CD8-positive, alpha-beta memory T cell (primary cell): ENCODE data around the gene YARS2. TPM values are rescaled to one million over a fixed set of nuclear protein-coding genes. Genes with fewer than 3 reads are reported as not detected.

Source experiments
- CTCF ChIA-PET: fragments of 350-600 bp; sonication (Branson Sonifier 250); formaldehyde crosslinking; loops from one replicate; lab custom pipeline; 2021; ENCODE audit warnings: antibody characterized with exemption; lab: Charles Lee
- POLR2A ChIA-PET: fragments of 350-600 bp; sonication (Branson Sonifier 250); formaldehyde crosslinking; loops from one replicate; lab custom pipeline; 2021; ENCODE audit warnings: antibody characterized with exemption; lab: Charles Lee
- DNase-seq, 5 donors: peaks; one replicate each; pipeline versions ENCODE4 v3.0.0 to v3.0.0-alpha.2; 2020 to 2022; ENCODE audit warnings: mixed read lengths in 1 of 5
- H3K27ac ChIP-seq: one replicate; pipeline ENCODE4 v1.7.0; 2013; ENCODE audit warnings: low read depth, mild to moderate bottlenecking, low read length, moderate library complexity
- H3K27me3 ChIP-seq: 2 replicates; pipeline ENCODE4 v1.7.0; 2013; ENCODE audit warnings: low read length, mild to moderate bottlenecking; ENCODE audit not compliant: insufficient read depth, poor library complexity, severe bottlenecking
- H3K36me3 ChIP-seq: 2 replicates; pipeline ENCODE4 v1.7.0; 2013; ENCODE audit warnings: mild to moderate bottlenecking, low read length, moderate library complexity; ENCODE audit not compliant: insufficient read depth
- H3K4me1 ChIP-seq: 2 replicates; pipeline ENCODE4 v1.7.0; 2013; ENCODE audit warnings: mild to moderate bottlenecking, low read length, moderate library complexity; ENCODE audit not compliant: insufficient read depth
- H3K4me3 ChIP-seq: 2 replicates; pipeline ENCODE4 v1.7.0; 2013; ENCODE audit warnings: mild to moderate bottlenecking, low read length
- H3K9me3 ChIP-seq: 2 replicates; pipeline ENCODE4 v1.7.0; 2013; ENCODE audit warnings: mild to moderate bottlenecking, low read length
- H3K27ac Mint-ChIP-seq, 8 donors: one replicate each; pipeline ENCODE4 v1.8.0; 2020 to 2021; ENCODE audit warnings: mixed read lengths in 8 of 8, mild to moderate bottlenecking in 6 of 8, inconsistent platforms in 3 of 8, moderate library complexity in 3 of 8
- H3K27me3 Mint-ChIP-seq, 2 donors: one replicate each; pipeline ENCODE4 v1.8.0; 2020 to 2021; ENCODE audit warnings: mixed read lengths in 2 of 2, mild to moderate bottlenecking in 1 of 2, moderate library complexity in 1 of 2
- H3K36me3 Mint-ChIP-seq, 3 donors: one replicate each; pipeline ENCODE4 v1.8.0; 2020 to 2021; ENCODE audit warnings: mixed read lengths in 3 of 3, inconsistent platforms in 1 of 3, mild to moderate bottlenecking in 1 of 3
- H3K4me1 Mint-ChIP-seq, 3 donors: one replicate each; pipeline ENCODE4 v1.8.0; 2020 to 2021; ENCODE audit warnings: mixed read lengths in 3 of 3, inconsistent platforms in 1 of 3, mild to moderate bottlenecking in 1 of 3
- H3K4me3 Mint-ChIP-seq, 7 donors: one replicate each; pipeline ENCODE4 v1.8.0; 2020 to 2021; ENCODE audit warnings: mixed read lengths in 7 of 7, mild to moderate bottlenecking in 6 of 7, moderate library complexity in 4 of 7, inconsistent platforms in 2 of 7
- H3K9me3 Mint-ChIP-seq, 5 donors: one replicate each; pipeline ENCODE4 v1.8.0; 2020 to 2022; ENCODE audit warnings: mixed read lengths in 5 of 5, mild to moderate bottlenecking in 3 of 5, moderate library complexity in 2 of 5, inconsistent platforms in 1 of 5
- polyA plus RNA-seq: library from polyadenylated mRNA; unstranded; fragments of 300-500 nt; fragmentation: Illumina TruSeq; gene quantifications from one replicate; pipeline ENCODE4 v1.2.3, GENCODE V29; 2021
- total RNA-seq, 2 experiments: library from RNA; stranded (reverse); gene quantifications; one replicate each; pipeline ENCODE4 v1.2.3, GENCODE V29; 2021

Gene YARS2
- total RNA-seq (10 to 100 TPM; 29.0 to 34.8 TPM), polyA plus RNA-seq (18.5 TPM)

- Mint-ChIP-seq H3K9me3 (no peaks in the 10 kb centered on the region), H3K4me3 (peak within 1 kb of the TSS; percentile 84 to 98 (median 91)), H3K27me3 (peaks cover 0 to 3% of the 10 kb centered on the region in 2 donors), H3K27ac (peak within 1 kb of the TSS; percentile 88 to 97 (median 94)), H3K36me3 (peaks cover 0 to 43% (median 6%) of the 10 kb centered on the region in 3 donors), H3K4me1 (peaks cover 15 to 23% (median 19%) of the 10 kb centered on the region in 3 donors)
- DNase-seq = peak; percentile 81 to 92 (median 83)
- no peaks in the 10 kb centered on the region for H3K27me3 ChIP-seq
- CTCF ChIA-PET = interaction anchor here (0.6 to 4.0 kb wide), 32 partner anchors 8 to 1639 kb away, joined by 3 to 52 read pairs (median 4); partner anchors contain the start of genes ALG10, DNM1L and ETFBKMT
- POLR2A ChIA-PET = interaction anchor here (0.6 to 1.8 kb wide), 4 partner anchors 77 to 1266 kb away, joined by 3 to 44 read pairs (median 6); partner anchors contain the start of genes ALG10 and DNM1L
- H3K4me3 ChIP-seq = peak within 1 kb of the TSS; percentile 97
- H3K9me3 ChIP-seq = no peaks in the 10 kb centered on the region
- H3K27ac ChIP-seq = peak within 1 kb of the TSS; percentile 95
- H3K4me1 ChIP-seq = peaks cover 14% of the 10 kb centered on the region
- peaks cover 14% of the 10 kb centered on the region for H3K36me3 ChIP-seq
Measured at GRCh38 chr12:32755654-32756475, at the start of gene YARS2. YARS2 (minus strand) TSS chr12:32755897; CDS start chr12:32755874, 23 bp downstream.

- CTCF ChIA-PET = no interaction called here
- Mint-ChIP-seq H3K4me3 (no peak overlapping the region), H3K9me3 (peaks cover 4 to 16% (median 12%) of the 10 kb centered on the region in 5 donors), H3K27me3 (peaks cover 3 to 7% of the 10 kb centered on the region in 2 donors), H3K36me3 (peaks cover 0 to 4% (median 0%) of the 10 kb centered on the region in 3 donors), H3K27ac (no peak overlapping the region), H3K4me1 (no peaks in the 10 kb centered on the region)
- H3K27me3 ChIP-seq = no peaks in the 10 kb centered on the region
- no peaks in the 10 kb centered on the region for H3K4me1 ChIP-seq
- no peak for DNase-seq
- H3K27ac ChIP-seq = no peak overlapping the region
- POLR2A ChIA-PET = no interaction called here
- no peak overlapping the region for H3K4me3 ChIP-seq
- H3K36me3 ChIP-seq = no peaks in the 10 kb centered on the region
- no peaks in the 10 kb centered on the region for H3K9me3 ChIP-seq
Measured at GRCh38 chr12:32804301-32804700, 48.6 kb upstream of the YARS2 start.

GRCh38 chr12:32801269-32801980, 45.7 kb upstream of the YARS2 start:
- H3K9me3 Mint-ChIP-seq = peaks cover 0 to 10% (median 0%) of the 10 kb centered on the region in 5 donors
- no peak overlapping the region for H3K4me3 Mint-ChIP-seq
- ChIA-PET CTCF (no interaction called here), POLR2A (no interaction called here)
- Histone ChIP-seq H3K27me3 (no peaks in the 10 kb centered on the region), H3K36me3 (no peaks in the 10 kb centered on the region), H3K27ac (no peak overlapping the region), H3K4me1 (no peaks in the 10 kb centered on the region), H3K9me3 (no peaks in the 10 kb centered on the region), H3K4me3 (no peak overlapping the region)
- no peak for DNase-seq
- no peak overlapping the region for H3K27ac Mint-ChIP-seq
- H3K27me3 Mint-ChIP-seq = peaks cover 0 to 13% of the 10 kb centered on the region in 2 donors
- H3K36me3 Mint-ChIP-seq = no peaks in the 10 kb centered on the region
- H3K4me1 Mint-ChIP-seq = no peaks in the 10 kb centered on the region

- Histone ChIP-seq H3K9me3 (no peaks in the 10 kb centered on the region), H3K27me3 (no peaks in the 10 kb centered on the region), H3K27ac (no peak overlapping the region), H3K36me3 (no peaks in the 10 kb centered on the region), H3K4me3 (no peak overlapping the region), H3K4me1 (no peaks in the 10 kb centered on the region)
- Mint-ChIP-seq H3K36me3 (no peaks in the 10 kb centered on the region), H3K9me3 (peaks cover 0 to 2% (median 0%) of the 10 kb centered on the region in 5 donors), H3K27me3 (peaks cover 0 to 18% of the 10 kb centered on the region in 2 donors), H3K4me3 (no peak overlapping the region), H3K4me1 (no peaks in the 10 kb centered on the region), H3K27ac (no peak overlapping the region)
- POLR2A ChIA-PET = no interaction called here
- CTCF ChIA-PET = no interaction called here
- no peak for DNase-seq
Measured at GRCh38 chr12:32794281-32794680, 38.6 kb upstream of the YARS2 start.

- Mint-ChIP-seq H3K4me3 (no peak overlapping the region), H3K4me1 (no peaks in the 10 kb centered on the region), H3K27me3 (peaks cover 4 to 9% of the 10 kb centered on the region in 2 donors), H3K36me3 (no peaks in the 10 kb centered on the region), H3K9me3 (peaks cover 0 to 2% (median 0%) of the 10 kb centered on the region in 5 donors), H3K27ac (no peak overlapping the region)
- no peak for DNase-seq
- Histone ChIP-seq H3K4me3 (no peak overlapping the region), H3K9me3 (no peaks in the 10 kb centered on the region), H3K27ac (no peak overlapping the region), H3K4me1 (no peaks in the 10 kb centered on the region), H3K36me3 (no peaks in the 10 kb centered on the region), H3K27me3 (no peaks in the 10 kb centered on the region)
- ChIA-PET POLR2A (no interaction called here), CTCF (interaction anchor here (0.5 kb wide), 1 partner anchor 121 kb away, joined by 3 read pairs; no protein-coding TSS in a partner anchor)
Measured at GRCh38 chr12:32789916-32790315, 34.2 kb upstream of the YARS2 start.

GRCh38 chr12:32789446-32789845, 33.7 kb upstream of the YARS2 start:
- POLR2A ChIA-PET = no interaction called here
- peaks cover 4 to 11% of the 10 kb centered on the region in 2 donors for H3K27me3 Mint-ChIP-seq

GRCh38 chr12:32788405-32788804, 32.7 kb upstream of the YARS2 start:
- no peak overlapping the region for H3K4me3 Mint-ChIP-seq
- Histone ChIP-seq H3K27ac (no peak overlapping the region), H3K36me3 (no peaks in the 10 kb centered on the region), H3K4me1 (no peaks in the 10 kb centered on the region), H3K9me3 (no peaks in the 10 kb centered on the region), H3K4me3 (no peak overlapping the region), H3K27me3 (no peaks in the 10 kb centered on the region)
- POLR2A ChIA-PET = no interaction called here
- DNase-seq = no peak
- H3K4me1 Mint-ChIP-seq = no peaks in the 10 kb centered on the region
- H3K27ac Mint-ChIP-seq = no peak overlapping the region
- peaks cover 0 to 2% (median 0%) of the 10 kb centered on the region in 5 donors for H3K9me3 Mint-ChIP-seq
- CTCF ChIA-PET = no interaction called here
- H3K27me3 Mint-ChIP-seq = peaks cover 4 to 19% of the 10 kb centered on the region in 2 donors
- H3K36me3 Mint-ChIP-seq = no peaks in the 10 kb centered on the region

More at GRCh38 chr12:32789446-32789845, 33.7 kb upstream of the YARS2 start:
- H3K4me1 ChIP-seq = no peaks in the 10 kb centered on the region
- Mint-ChIP-seq H3K9me3 (peaks cover 0 to 2% (median 0%) of the 10 kb centered on the region in 5 donors), H3K4me3 (no peak overlapping the region), H3K4me1 (no peaks in the 10 kb centered on the region), H3K27ac (no peak overlapping the region), H3K36me3 (no peaks in the 10 kb centered on the region)
- no peak overlapping the region for H3K4me3 ChIP-seq
- no peaks in the 10 kb centered on the region for H3K27me3 ChIP-seq
- CTCF ChIA-PET = interaction anchor here (0.5 kb wide), 1 partner anchor 120 kb away, joined by 3 read pairs; no protein-coding TSS in a partner anchor
- H3K36me3 ChIP-seq = no peaks in the 10 kb centered on the region
- H3K27ac ChIP-seq = no peak overlapping the region
- H3K9me3 ChIP-seq = no peaks in the 10 kb centered on the region
- DNase-seq = no peak
